Neuron (in vitro differentiated cells): ENCODE results near the gene ST8SIA5.

Source experiments
- H2AFZ ChIP-seq: one replicate; pipeline ENCODE4 v1.6.1; 2013; ENCODE audit warnings: low read depth, mild to moderate bottlenecking, inconsistent platforms, low read length, moderate library complexity
- H3K27me3 ChIP-seq: one replicate; pipeline ENCODE4 v1.6.1; 2013; ENCODE audit warnings: low read length; ENCODE audit not compliant: insufficient read depth
- H3K36me3 ChIP-seq: one replicate; pipeline ENCODE4 v1.6.1; 2013; ENCODE audit warnings: low read length; ENCODE audit not compliant: insufficient read depth
- H3K4me1 ChIP-seq: one replicate; pipeline ENCODE4 v1.6.1; 2013; ENCODE audit warnings: low read length; ENCODE audit not compliant: insufficient read depth
- H3K4me3 ChIP-seq: 2 replicates; pipeline ENCODE4 v1.5.1; 2013; ENCODE audit warnings: mild to moderate bottlenecking, low read length, moderate library complexity
- H3K9me3 ChIP-seq: one replicate; pipeline ENCODE4 v1.6.1; 2013; ENCODE audit warnings: low read length

ST8SIA5 gene

GRCh38 chr18:46759890-46760289 lies 3.0 kb upstream of the ST8SIA5 start:
- no peaks in the 10 kb centered on the region for H3K9me3 ChIP-seq
- no peak overlapping the region for H2AFZ ChIP-seq
- H3K4me3 ChIP-seq = no peak overlapping the region
- peaks cover 8% of the 10 kb centered on the region for H3K4me1 ChIP-seq
- H3K27me3 ChIP-seq = peaks cover 50% of the 10 kb centered on the region
- H3K36me3 ChIP-seq = no peaks in the 10 kb centered on the region

GRCh38 chr18:46756025-46756558 lies 761 bp downstream of the ST8SIA5 start:
- Histone ChIP-seq H3K4me3 (no peak overlapping the region), H3K36me3 (no peaks in the 10 kb centered on the region), H3K4me1 (peaks cover 8% of the 10 kb centered on the region), H3K27me3 (peaks cover 79% of the 10 kb centered on the region), H2AFZ (peak overlapping the region; percentile 33), H3K9me3 (no peaks in the 10 kb centered on the region)

DNA sequence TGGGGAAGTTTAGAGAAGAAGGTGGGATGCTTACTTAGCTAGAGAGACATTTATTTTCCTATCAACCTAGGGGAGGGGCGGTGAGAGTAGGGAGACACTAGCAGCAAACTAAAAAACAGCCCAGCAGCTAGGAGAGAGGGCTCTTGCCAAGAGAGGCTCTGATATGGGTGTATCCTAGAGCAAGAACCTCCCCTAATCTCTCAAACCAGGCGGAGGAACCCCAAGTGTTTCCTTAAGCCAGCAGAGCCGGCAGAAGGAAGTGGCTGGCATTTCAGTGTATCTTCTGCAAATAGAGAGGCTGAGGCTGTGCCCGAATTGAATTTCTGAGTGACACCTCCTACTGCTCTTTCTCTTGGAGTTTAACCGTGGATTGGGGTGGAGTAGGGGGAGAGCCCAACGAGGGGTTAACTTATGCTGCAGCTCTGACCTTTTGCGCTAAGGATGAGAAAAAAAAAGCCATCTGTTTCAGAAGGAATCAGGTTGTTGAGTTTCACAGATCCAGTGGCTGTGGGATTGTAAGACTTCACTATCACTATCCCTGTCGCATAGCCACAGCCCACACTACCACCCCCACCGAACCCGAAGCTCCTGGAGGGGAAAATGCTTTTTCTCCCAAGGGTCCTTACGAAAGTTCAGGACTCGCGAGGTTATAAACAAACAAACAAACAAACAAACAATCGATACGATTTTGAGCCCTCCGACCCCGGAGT lies 1.4 kb downstream of the ST8SIA5 start:
- no peaks in the 10 kb centered on the region for H3K36me3 ChIP-seq
- peaks cover 79% of the 10 kb centered on the region for H3K27me3 ChIP-seq
- H3K4me1 ChIP-seq = peaks cover 8% of the 10 kb centered on the region
- no peak overlapping the region for H3K4me3 ChIP-seq
- H2AFZ ChIP-seq = no peak overlapping the region
- H3K9me3 ChIP-seq = no peaks in the 10 kb centered on the region

DNA sequence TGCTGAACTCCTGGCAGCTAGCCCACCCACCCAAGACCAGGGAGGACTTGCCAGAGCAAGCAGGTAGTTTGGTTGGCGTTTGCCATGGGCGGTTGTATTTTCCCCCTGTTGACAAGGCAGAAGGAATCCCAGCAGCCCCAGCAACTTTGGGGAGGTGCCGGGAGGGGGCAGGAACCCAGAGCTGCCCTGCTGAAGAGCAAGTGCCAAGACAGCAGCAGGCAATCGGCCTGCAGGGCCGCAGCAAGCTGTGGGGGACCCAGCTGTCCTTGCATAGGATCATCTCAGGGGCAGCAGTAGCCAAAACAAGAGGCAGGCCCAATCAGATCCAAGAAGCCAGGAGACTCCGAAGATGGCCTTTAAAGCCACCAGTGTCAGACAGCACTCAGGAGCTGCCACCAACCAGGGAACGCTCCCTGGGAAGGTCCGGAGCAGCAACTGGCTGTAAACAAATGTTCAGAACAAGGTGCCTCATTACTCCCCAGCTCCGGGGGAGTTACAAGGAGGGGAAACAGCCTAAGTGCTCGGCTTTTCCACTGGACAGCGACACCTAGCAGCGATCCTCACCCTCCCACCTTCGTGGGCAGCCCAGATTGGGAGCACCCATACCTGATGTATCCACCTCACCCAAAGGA lies 2.1 kb downstream of the ST8SIA5 start:
- peaks cover 79% of the 10 kb centered on the region for H3K27me3 ChIP-seq
- H3K9me3 ChIP-seq = no peaks in the 10 kb centered on the region
- peaks cover 8% of the 10 kb centered on the region for H3K4me1 ChIP-seq
- H3K4me3 ChIP-seq = no peak overlapping the region
- H2AFZ ChIP-seq = no peak overlapping the region
- no peaks in the 10 kb centered on the region for H3K36me3 ChIP-seq

DNA sequence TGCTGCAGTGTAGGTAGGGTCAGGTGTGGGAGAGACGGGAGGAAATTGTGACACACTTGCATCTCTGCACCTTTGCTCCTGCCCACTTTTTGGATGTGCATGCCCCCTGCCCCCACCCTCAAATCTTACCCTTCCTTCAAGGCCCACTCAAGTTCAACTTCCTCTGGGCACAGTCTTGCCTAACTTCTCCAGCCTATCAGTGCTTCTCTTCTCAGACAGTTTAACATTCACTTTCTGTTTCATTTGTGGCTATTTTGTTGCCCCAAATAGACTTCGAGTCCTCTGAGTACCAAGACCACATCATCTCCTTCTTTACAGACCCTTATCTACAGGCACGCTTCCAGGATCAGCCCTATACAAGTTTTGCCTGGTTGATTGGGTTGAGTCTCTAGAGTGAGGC lies 2.7 kb downstream of the ST8SIA5 start:
- no peak overlapping the region for H3K4me3 ChIP-seq
- H2AFZ ChIP-seq = no peak overlapping the region
- peaks cover 76% of the 10 kb centered on the region for H3K27me3 ChIP-seq
- no peaks in the 10 kb centered on the region for H3K36me3 ChIP-seq
- H3K4me1 ChIP-seq = peaks cover 8% of the 10 kb centered on the region
- H3K9me3 ChIP-seq = no peaks in the 10 kb centered on the region

GRCh38 chr18:46751882-46752281 lies 5.0 kb downstream of the ST8SIA5 start:
- Histone ChIP-seq H3K4me3 (no peak overlapping the region), H3K4me1 (no peaks in the 10 kb centered on the region), H3K36me3 (no peaks in the 10 kb centered on the region), H2AFZ (no peak overlapping the region), H3K9me3 (no peaks in the 10 kb centered on the region), H3K27me3 (peaks cover 63% of the 10 kb centered on the region)

DNA sequence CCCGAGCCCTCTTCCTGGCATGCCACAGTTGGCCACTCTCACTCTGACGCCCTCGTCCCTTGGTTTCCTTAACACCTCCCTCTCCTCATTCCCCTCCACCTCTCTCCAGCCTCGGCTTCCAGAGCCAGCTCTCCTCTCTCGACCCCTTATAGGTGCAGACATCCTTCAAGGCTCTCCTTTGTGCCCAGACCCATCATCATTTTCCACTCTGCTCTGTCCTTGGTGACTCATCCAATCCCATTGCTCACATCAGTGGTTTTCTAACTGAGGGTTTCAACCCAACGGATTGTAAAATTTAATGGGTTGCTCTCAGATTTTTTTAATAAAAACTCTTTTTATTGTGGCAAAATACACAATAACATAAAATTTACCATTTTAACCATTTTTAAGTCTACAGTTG lies 6.2 kb downstream of the ST8SIA5 start:
- H3K36me3 ChIP-seq = no peaks in the 10 kb centered on the region
- H3K4me3 ChIP-seq = no peak overlapping the region
- no peaks in the 10 kb centered on the region for H3K9me3 ChIP-seq
- no peak overlapping the region for H2AFZ ChIP-seq
- peaks cover 50% of the 10 kb centered on the region for H3K27me3 ChIP-seq
- no peaks in the 10 kb centered on the region for H3K4me1 ChIP-seq

DNA sequence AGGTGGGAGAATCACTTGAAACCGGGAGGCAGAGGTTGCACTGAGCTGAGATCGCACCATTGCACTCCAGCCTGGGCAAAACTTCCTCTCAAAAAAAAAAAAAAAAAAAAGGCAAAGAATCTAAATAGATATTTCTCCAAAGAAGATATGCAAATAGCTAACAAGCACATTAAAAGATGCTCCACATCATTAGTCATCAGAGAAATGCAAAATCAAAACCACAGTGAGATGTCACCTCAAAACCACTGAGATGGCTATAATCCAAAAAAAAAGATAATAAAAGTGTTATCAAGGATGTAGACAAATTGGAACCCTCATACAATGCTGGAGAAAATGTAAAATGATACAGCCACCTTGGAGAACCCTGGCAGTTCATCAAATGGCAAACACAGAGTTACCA lies 8.4 kb downstream of the ST8SIA5 start:
- Histone ChIP-seq H3K36me3 (no peaks in the 10 kb centered on the region), H2AFZ (no peak overlapping the region), H3K9me3 (no peaks in the 10 kb centered on the region), H3K27me3 (peaks cover 29% of the 10 kb centered on the region), H3K4me3 (no peak overlapping the region), H3K4me1 (no peaks in the 10 kb centered on the region)

GRCh38 chr18:46740046-46740445 lies 16.8 kb downstream of the ST8SIA5 start:
- no peaks in the 10 kb centered on the region for H3K36me3 ChIP-seq
- H3K4me3 ChIP-seq = no peak overlapping the region
- no peak overlapping the region for H2AFZ ChIP-seq
- no peaks in the 10 kb centered on the region for H3K27me3 ChIP-seq
- H3K4me1 ChIP-seq = peaks cover 2% of the 10 kb centered on the region
- no peaks in the 10 kb centered on the region for H3K9me3 ChIP-seq

- Histone ChIP-seq H3K4me3 (no peak overlapping the region), H3K36me3 (no peaks in the 10 kb centered on the region), H3K4me1 (peaks cover 2% of the 10 kb centered on the region), H3K27me3 (no peaks in the 10 kb centered on the region), H2AFZ (no peak overlapping the region), H3K9me3 (no peaks in the 10 kb centered on the region)
Observed at GRCh38 chr18:46738491-46738890, 18.4 kb downstream of the ST8SIA5 start.

DNA sequence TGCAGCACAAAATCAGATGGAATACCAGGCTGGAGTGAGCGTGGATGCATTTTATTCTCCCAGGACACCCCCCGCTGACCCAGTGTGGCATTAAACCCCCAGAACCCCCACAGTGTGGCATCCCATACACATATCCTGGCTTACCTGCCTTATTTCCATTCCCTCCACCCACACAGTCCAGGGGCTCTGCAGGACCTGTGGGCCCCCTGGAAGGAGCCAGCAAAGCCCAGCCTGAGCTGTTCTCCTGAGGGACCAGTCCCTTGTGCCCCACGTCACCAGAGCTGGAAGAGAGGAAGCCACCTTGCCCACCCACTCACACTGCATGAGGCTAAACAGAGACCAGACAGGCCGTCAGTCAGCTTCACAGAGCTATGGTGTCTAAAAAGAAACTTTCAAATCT lies 20.1 kb downstream of the ST8SIA5 start:
- peaks cover 2% of the 10 kb centered on the region for H3K4me1 ChIP-seq
- no peak overlapping the region for H3K4me3 ChIP-seq

GRCh38 chr18:46736135-46736534 lies 20.7 kb downstream of the ST8SIA5 start:
- H3K27me3 ChIP-seq = no peaks in the 10 kb centered on the region
- H3K4me1 ChIP-seq = peaks cover 2% of the 10 kb centered on the region
- no peaks in the 10 kb centered on the region for H3K36me3 ChIP-seq
- H2AFZ ChIP-seq = no peak overlapping the region
- H3K9me3 ChIP-seq = no peaks in the 10 kb centered on the region
- H3K4me3 ChIP-seq = no peak overlapping the region

More for the DNA sequence above, 20.1 kb downstream of the ST8SIA5 start:
- no peaks in the 10 kb centered on the region for H3K36me3 ChIP-seq
- H3K27me3 ChIP-seq = no peaks in the 10 kb centered on the region
- no peak overlapping the region for H2AFZ ChIP-seq
- no peaks in the 10 kb centered on the region for H3K9me3 ChIP-seq

DNA sequence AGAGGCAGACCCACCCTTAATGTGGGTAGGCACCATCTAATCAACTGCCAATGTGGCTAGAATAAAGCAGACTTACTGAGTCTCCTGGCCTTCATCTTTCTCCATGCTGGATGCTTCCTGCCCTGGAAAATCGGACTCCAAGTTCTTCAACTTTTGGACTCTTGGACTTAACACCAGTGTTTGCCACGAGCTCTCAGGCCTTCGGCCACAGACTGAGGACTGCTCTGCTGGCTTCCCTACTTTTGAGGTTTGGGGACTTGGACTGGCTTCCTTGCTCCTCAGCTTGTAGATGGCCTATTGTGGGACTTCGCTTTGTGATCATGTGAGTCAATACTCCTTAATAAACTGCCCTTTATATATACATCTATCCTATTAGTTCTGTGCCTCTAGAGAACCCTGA lies 21.9 kb downstream of the ST8SIA5 start:
- Histone ChIP-seq H3K9me3 (peaks cover 1% of the 10 kb centered on the region), H2AFZ (no peak overlapping the region), H3K36me3 (no peaks in the 10 kb centered on the region), H3K4me1 (peaks cover 2% of the 10 kb centered on the region), H3K4me3 (no peak overlapping the region), H3K27me3 (no peaks in the 10 kb centered on the region)
